ENCODE data around the gene IMMP2L. TPM values are rescaled to one million over a fixed set of nuclear protein-coding genes. Genes with fewer than 3 reads are reported as not detected.
A peak's percentile ranks its signal among the peaks of the same experiment; 100 is the strongest.

Gene IMMP2L
- total and polyA plus RNA-seq, 4 experiments from 2014 or later, result 23.5 to 32.2 (median 29.5) TPM

DNA sequence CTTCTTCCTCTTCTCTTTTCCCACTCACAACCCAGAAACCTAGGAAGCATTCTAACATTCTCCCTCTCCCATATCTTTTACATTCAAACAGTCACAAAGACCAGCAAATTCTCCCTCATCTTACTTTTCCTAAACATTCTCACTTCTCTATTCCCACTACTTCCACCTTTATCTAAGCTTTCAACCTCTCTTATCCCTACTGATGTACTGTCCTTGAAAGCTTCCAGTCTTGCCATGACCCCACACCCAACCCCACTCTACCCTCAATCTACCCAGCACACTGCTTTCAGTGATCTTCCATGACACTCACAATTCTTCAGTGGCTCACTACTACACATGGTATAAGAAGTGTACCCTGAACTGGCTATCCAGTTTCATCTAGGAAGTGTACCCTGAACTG lies 5.3 kb downstream of the IMMP2L start:
- DNase-seq, result no peak
- H3K9me3 ChIP-seq (ENCODE audit: control insufficient read depth in 1 of 2, low read length in 2 of 2), result no peaks in the 10 kb centered on the region
- Mint-ChIP-seq H3K36me3 (peaks cover 31 to 45% of the 10 kb centered on the region in 2 donors), H3K9me3 (no peaks in the 10 kb centered on the region), H3K27me3 (no peaks in the 10 kb centered on the region), H3K27ac (no peak overlapping the region), H3K4me3 (no peak overlapping the region), H3K4me1 (peaks cover 24 to 41% (median 33%) of the 10 kb centered on the region in 4 donors)
- no peaks in the 10 kb centered on the region for H3K27me3 ChIP-seq (ENCODE audit: insufficient read depth, low read length)
- H3K36me3 ChIP-seq (ENCODE audit: insufficient read depth, low read length), result no peaks in the 10 kb centered on the region
- CTCF ChIA-PET (ENCODE audit: partially characterized antibody), result no interaction called here
- H3K4me3 ChIP-seq (ENCODE audit: low read length in 2 of 2), result no peak overlapping the region
- intact Hi-C loops (cut with micrococcal nuclease), result no loop called here
- POLR2A ChIA-PET (ENCODE audit: partially characterized antibody), result no interaction called here
- peaks cover 27% of the 10 kb centered on the region for H3K4me1 ChIP-seq (ENCODE audit: insufficient read depth, low read length)
- no peak overlapping the region for H3K27ac ChIP-seq (ENCODE audit: low read depth, low read length)

DNA sequence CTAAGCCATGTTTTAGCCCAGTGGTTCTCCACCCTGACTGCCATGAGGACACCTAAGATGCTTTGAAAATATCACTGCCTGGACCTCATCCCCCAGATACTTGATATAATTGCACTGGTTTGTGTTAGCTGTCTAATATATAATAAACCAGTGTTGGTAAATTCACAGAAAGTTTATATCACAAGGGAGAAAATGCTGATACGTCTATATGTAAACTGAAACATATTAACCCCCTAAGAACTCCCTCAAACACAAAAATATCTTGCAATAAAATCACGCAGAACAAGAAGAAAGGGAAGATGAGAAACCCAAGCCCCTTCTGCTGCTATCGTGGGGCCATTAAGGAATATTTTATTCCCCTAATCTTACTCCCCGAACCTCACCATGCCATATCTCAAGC lies 8.2 kb downstream of the IMMP2L start:
- ChIA-PET POLR2A (ENCODE audit: partially characterized antibody) (no interaction called here), CTCF (ENCODE audit: partially characterized antibody) (no interaction called here)
- Mint-ChIP-seq H3K4me3 (no peak overlapping the region), H3K9me3 (no peaks in the 10 kb centered on the region), H3K27ac (no peak overlapping the region), H3K36me3 (peaks cover 52 to 56% of the 10 kb centered on the region in 2 donors), H3K4me1 (peaks cover 7 to 17% (median 15%) of the 10 kb centered on the region in 4 donors), H3K27me3 (no peaks in the 10 kb centered on the region)
- H3K27me3 ChIP-seq (ENCODE audit: insufficient read depth, low read length), result no peaks in the 10 kb centered on the region
- intact Hi-C loops (cut with micrococcal nuclease), result no loop called here
- H3K27ac ChIP-seq (ENCODE audit: low read depth, low read length), result no peak overlapping the region
- H3K4me3 ChIP-seq (ENCODE audit: low read length in 2 of 2), result no peak overlapping the region
- no peaks in the 10 kb centered on the region for H3K9me3 ChIP-seq (ENCODE audit: control insufficient read depth in 1 of 2, low read length in 2 of 2)
- peaks cover 3% of the 10 kb centered on the region for H3K4me1 ChIP-seq (ENCODE audit: insufficient read depth, low read length)
- DNase-seq, result no peak
- H3K36me3 ChIP-seq (ENCODE audit: insufficient read depth, low read length), result no peaks in the 10 kb centered on the region

DNA sequence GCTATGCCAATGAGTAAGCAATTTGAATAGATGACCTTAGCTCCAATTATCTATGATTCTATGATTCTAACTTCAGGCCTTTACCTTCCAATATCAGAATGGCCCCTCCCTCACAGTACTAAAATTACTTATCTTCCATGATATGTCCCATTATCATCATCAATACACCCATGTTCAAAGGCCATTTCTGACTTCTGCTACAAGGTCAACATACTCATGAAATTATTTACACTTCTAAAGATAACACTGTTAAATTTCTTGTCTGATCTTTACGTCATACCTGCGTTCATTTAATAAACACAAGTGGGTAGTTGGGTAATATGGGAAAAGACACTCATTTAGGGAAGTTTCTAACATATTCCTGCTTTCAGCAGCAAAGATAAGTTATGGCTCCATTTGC lies 21.2 kb downstream of the IMMP2L start:
- no peaks in the 10 kb centered on the region for H3K4me1 ChIP-seq (ENCODE audit: insufficient read depth, low read length)
- ChIA-PET POLR2A (ENCODE audit: partially characterized antibody) (no interaction called here), CTCF (ENCODE audit: partially characterized antibody) (no interaction called here)
- no peaks in the 10 kb centered on the region for H3K36me3 ChIP-seq (ENCODE audit: insufficient read depth, low read length)
- no peak overlapping the region for H3K4me3 ChIP-seq (ENCODE audit: low read length in 2 of 2)
- DNase-seq, result no peak
- H3K27ac Mint-ChIP-seq, result no peak overlapping the region
- H3K36me3 Mint-ChIP-seq, result peaks cover 0 to 21% of the 10 kb centered on the region in 2 donors
- no peaks in the 10 kb centered on the region for H3K27me3 ChIP-seq (ENCODE audit: insufficient read depth, low read length)
- H3K27ac ChIP-seq (ENCODE audit: low read depth, low read length), result no peak overlapping the region
- no peaks in the 10 kb centered on the region for H3K9me3 ChIP-seq (ENCODE audit: control insufficient read depth in 1 of 2, low read length in 2 of 2)
- H3K4me3 Mint-ChIP-seq, result no peak overlapping the region
- no peaks in the 10 kb centered on the region for H3K9me3 Mint-ChIP-seq
- peaks cover 0 to 9% (median 7%) of the 10 kb centered on the region in 4 donors for H3K4me1 Mint-ChIP-seq
- no peaks in the 10 kb centered on the region for H3K27me3 Mint-ChIP-seq
- intact Hi-C loops (cut with micrococcal nuclease), result no loop called here

DNA sequence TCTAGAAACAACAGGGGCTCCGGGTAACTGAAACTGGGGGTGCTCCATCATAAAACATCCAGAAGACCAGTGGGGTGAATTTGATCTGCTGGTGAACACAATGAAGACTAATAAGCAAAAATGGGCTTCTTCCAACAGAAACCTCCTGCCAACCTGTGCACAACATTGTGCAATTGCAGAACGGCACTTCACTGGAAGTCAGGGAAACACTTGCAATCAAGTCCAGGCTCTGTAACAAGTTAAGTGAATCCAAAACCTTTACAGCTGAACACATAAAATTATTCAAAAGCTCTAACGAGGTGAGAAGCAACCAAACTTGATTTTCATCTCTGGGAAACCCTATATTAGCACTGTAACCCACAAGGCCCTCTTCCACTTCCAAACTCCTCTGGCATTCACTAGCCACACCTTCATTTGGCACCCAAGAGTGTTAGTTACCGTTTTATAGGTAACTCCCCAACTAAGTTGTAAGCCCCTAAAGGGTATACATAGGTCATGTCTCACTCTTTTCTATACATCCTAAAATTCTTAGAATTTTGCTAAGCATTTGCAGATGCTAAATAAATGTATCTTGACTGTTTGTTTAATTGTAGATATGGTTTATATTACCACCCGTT lies 22.0 kb downstream of the IMMP2L start:
- ChIA-PET CTCF (ENCODE audit: partially characterized antibody) (no interaction called here), POLR2A (ENCODE audit: partially characterized antibody) (no interaction called here)
- Mint-ChIP-seq H3K36me3 (peaks cover 2 to 20% of the 10 kb centered on the region in 2 donors), H3K4me3 (no peak overlapping the region), H3K27ac (no peak overlapping the region), H3K27me3 (no peaks in the 10 kb centered on the region), H3K4me1 (peaks cover 0 to 9% (median 7%) of the 10 kb centered on the region in 4 donors), H3K9me3 (no peaks in the 10 kb centered on the region)
- Histone ChIP-seq H3K4me3 (ENCODE audit: low read length in 2 of 2) (no peak overlapping the region), H3K27ac (ENCODE audit: low read depth, low read length) (no peak overlapping the region), H3K9me3 (ENCODE audit: control insufficient read depth in 1 of 2, low read length in 2 of 2) (no peaks in the 10 kb centered on the region), H3K27me3 (ENCODE audit: insufficient read depth, low read length) (no peaks in the 10 kb centered on the region), H3K4me1 (ENCODE audit: insufficient read depth, low read length) (no peaks in the 10 kb centered on the region), H3K36me3 (ENCODE audit: insufficient read depth, low read length) (no peaks in the 10 kb centered on the region)
- intact Hi-C loops (cut with micrococcal nuclease), result no loop called here
- DNase-seq, result no peak

DNA sequence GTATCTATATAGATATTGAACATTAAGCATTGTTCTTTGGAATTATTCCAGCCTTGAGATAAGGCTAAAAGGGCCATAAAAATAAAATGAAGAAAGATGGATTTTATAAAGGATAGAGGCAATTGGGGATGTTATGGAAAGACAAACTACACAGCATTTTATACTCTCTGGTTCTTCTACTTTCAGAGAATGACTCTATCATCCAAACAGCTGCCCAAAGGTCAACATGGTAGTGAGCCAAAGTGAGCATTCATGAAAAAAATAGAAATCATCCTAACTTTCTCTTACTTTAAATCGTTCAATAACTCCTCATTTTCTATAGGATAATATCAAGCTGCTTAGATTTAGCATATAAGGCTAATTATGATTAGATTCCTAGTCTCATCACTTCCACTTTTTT lies 25.2 kb downstream of the IMMP2L start:
- H3K27me3 Mint-ChIP-seq, result no peaks in the 10 kb centered on the region
- intact Hi-C loops (cut with micrococcal nuclease), result no loop called here
- no peak overlapping the region for H3K27ac Mint-ChIP-seq
- no peaks in the 10 kb centered on the region for H3K9me3 Mint-ChIP-seq
- peaks cover 0 to 8% (median 5%) of the 10 kb centered on the region in 4 donors for H3K4me1 Mint-ChIP-seq
- Histone ChIP-seq H3K36me3 (ENCODE audit: insufficient read depth, low read length) (no peaks in the 10 kb centered on the region), H3K27me3 (ENCODE audit: insufficient read depth, low read length) (no peaks in the 10 kb centered on the region), H3K9me3 (ENCODE audit: control insufficient read depth in 1 of 2, low read length in 2 of 2) (no peaks in the 10 kb centered on the region), H3K27ac (ENCODE audit: low read depth, low read length) (no peak overlapping the region), H3K4me3 (ENCODE audit: low read length in 2 of 2) (no peak overlapping the region), H3K4me1 (ENCODE audit: insufficient read depth, low read length) (peaks cover 4% of the 10 kb centered on the region)
- H3K4me3 Mint-ChIP-seq, result no peak overlapping the region
- H3K36me3 Mint-ChIP-seq, result peaks cover 2 to 19% of the 10 kb centered on the region in 2 donors
- DNase-seq, result no peak
- ChIA-PET POLR2A (ENCODE audit: partially characterized antibody) (no interaction called here), CTCF (ENCODE audit: partially characterized antibody) (no interaction called here)

DNA sequence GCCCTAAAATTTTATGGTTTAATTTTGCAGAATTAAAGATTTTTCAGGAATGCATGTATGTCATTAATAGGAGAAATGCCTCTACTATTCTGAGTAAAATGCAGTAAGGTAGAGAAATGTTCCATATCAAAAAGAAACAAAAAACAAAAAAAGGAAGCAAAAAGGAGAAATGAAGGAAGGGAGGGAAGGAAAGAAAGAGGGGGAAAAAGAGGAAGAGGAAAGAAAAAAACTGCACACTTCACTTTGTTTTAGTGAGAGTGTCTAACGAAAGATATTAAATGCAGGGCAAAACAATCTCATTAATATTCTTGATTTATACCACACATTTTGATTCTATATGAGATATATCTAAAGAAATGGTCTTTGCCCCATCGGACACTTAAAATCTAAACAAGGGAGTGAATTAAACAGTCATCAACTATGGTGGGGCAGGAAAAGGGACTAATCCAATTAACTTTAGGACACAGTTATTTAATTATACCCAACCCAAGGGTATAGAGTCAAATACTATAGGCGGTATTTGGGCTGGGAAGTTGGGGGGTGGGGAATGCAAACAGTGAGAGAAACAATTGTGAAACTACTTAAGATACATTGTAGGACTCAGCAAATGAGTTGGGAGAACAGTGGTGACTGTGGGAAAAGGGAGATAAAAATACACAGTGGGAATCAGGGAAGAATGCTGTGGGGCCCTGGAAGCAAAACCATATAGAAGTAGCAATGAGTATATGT lies 27.0 kb downstream of the IMMP2L start:
- ChIA-PET POLR2A (ENCODE audit: partially characterized antibody) (no interaction called here), CTCF (ENCODE audit: partially characterized antibody) (no interaction called here)
- Mint-ChIP-seq H3K9me3 (no peaks in the 10 kb centered on the region), H3K4me1 (peaks cover 0 to 4% (median 3%) of the 10 kb centered on the region in 4 donors), H3K27me3 (no peaks in the 10 kb centered on the region), H3K27ac (peak overlapping the region in 3 of 7 donors; percentile 2 to 79 (median 60)), H3K36me3 (peaks cover 3 to 24% of the 10 kb centered on the region in 2 donors), H3K4me3 (no peak overlapping the region)
- H3K36me3 ChIP-seq (ENCODE audit: insufficient read depth, low read length), result no peaks in the 10 kb centered on the region
- H3K9me3 ChIP-seq (ENCODE audit: control insufficient read depth in 1 of 2, low read length in 2 of 2), result no peaks in the 10 kb centered on the region
- no peak for DNase-seq
- H3K4me1 ChIP-seq (ENCODE audit: insufficient read depth, low read length), result peaks cover 6% of the 10 kb centered on the region
- H3K27me3 ChIP-seq (ENCODE audit: insufficient read depth, low read length), result no peaks in the 10 kb centered on the region
- no peak overlapping the region for H3K4me3 ChIP-seq (ENCODE audit: low read length in 2 of 2)
- intact Hi-C loops (cut with micrococcal nuclease), result no loop called here
- no peak overlapping the region for H3K27ac ChIP-seq (ENCODE audit: low read depth, low read length)

DNA sequence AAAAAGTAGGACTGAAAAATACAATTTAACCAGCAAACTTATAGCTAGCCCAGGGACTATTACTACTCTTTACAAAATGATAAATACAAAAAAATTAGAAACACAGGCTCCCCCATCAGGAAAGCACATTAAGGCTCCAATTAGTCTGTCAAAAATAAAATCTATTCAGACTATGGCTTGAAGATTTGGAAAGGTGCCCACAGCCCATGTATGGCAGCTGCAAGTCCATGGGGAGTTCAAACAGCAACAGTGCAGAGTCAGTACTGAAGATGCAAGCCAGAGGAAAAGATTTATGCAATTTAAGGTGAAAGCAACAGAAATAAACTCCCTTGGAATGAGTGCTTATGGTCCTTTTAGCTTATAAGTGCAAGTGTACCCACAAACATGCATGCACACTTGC lies 29.7 kb downstream of the IMMP2L start:
- no peaks in the 10 kb centered on the region for H3K9me3 Mint-ChIP-seq
- peaks cover 10% of the 10 kb centered on the region for H3K4me1 ChIP-seq (ENCODE audit: insufficient read depth, low read length)
- no peaks in the 10 kb centered on the region for H3K36me3 ChIP-seq (ENCODE audit: insufficient read depth, low read length)
- peaks cover 6 to 13% (median 8%) of the 10 kb centered on the region in 4 donors for H3K4me1 Mint-ChIP-seq
- POLR2A ChIA-PET (ENCODE audit: partially characterized antibody), result no interaction called here
- CTCF ChIA-PET (ENCODE audit: partially characterized antibody), result no interaction called here
- no peak for DNase-seq
- no peaks in the 10 kb centered on the region for H3K27me3 ChIP-seq (ENCODE audit: insufficient read depth, low read length)
- intact Hi-C loops (cut with micrococcal nuclease), result no loop called here
- H3K4me3 Mint-ChIP-seq, result no peak overlapping the region
- peak overlapping the region in 1 of 7 donors; percentile 13 for H3K27ac Mint-ChIP-seq
- no peaks in the 10 kb centered on the region for H3K27me3 Mint-ChIP-seq
- H3K36me3 Mint-ChIP-seq, result peaks cover 3 to 19% of the 10 kb centered on the region in 2 donors
- H3K27ac ChIP-seq (ENCODE audit: low read depth, low read length), result no peak overlapping the region
- H3K4me3 ChIP-seq (ENCODE audit: low read length in 2 of 2), result no peak overlapping the region
- H3K9me3 ChIP-seq (ENCODE audit: control insufficient read depth in 1 of 2, low read length in 2 of 2), result no peaks in the 10 kb centered on the region
